GM21825 (cell line): ENCODE measurements around the gene CTAGE15.
A peak's percentile ranks its signal among the peaks of the same experiment; 100 is the strongest.

Experiments used
- ATAC-seq: cut with Tn5 transposase; IDR thresholded peaks from one replicate; pipeline ENCODE4 v1.9.1; 2021; ENCODE audit warnings: mild to moderate bottlenecking, moderate library complexity; ENCODE audit not compliant: unreplicated experiment

The CTAGE15 gene

GRCh38 chr7:143621175-143621574, 49.6 kb downstream of the CTAGE15 start:
- peak; percentile 40 for ATAC-seq

- ATAC-seq = peak; percentile 38
These were observed 50.5 kb downstream of the CTAGE15 start for GRCh38 chr7:143622130-143622529.
